GM18499 (cell line): Measurements from ENCODE around the gene CHERP.
"Not testable (repeated sequence)": the region's sequence is repeated elsewhere in the genome, so short reads cannot be mapped to it uniquely, and the experiment has no call there.

Source experiments
- ATAC-seq: cut with Tn5 transposase; IDR thresholded peaks from one replicate; pipeline ENCODE4 v1.9.1; 2021; ENCODE audit warnings: moderate number of reproducible peaks; ENCODE audit not compliant: insufficient read depth, unreplicated experiment

Gene CHERP

DNA sequence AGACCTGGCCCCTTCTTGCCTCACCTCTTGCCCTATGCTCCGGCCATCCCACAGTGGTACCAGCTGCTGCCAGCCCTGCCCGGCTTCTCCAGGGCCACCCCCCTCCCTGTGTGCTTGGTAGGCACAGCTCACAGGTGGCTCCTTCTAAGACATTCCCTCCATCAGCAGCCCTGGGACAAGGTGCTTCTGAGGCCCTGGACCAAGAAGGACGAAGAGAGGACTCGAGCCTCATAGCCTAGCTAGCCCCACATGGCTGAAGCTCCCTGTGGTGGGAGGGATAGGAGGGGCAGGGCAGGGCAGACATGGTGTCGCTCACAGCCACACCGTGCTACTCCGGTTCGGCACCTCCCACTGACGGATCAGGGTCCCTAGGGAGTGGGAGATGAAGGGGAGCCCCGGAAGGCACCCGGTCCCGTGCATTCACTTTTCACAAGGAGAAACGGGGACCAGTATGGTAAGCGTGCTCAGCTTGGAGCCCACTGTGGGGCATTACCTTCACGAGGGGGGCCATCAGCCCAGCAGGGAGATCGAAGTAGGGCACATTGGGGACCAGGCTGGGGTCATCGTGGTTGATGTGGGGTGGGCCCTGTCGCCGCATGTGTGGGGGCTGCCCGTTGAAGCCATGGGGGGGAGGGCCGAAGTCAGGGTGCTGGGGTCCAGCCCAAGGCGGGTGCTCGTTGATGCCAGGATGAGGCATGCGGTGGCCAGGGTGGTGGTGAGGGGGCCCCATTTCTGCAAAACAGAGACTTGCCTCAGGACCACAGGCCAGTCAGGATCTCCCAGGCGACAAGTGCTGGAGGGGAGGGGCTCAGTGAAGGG lies 19.5 kb downstream of the CHERP start:
- no peak for ATAC-seq

DNA sequence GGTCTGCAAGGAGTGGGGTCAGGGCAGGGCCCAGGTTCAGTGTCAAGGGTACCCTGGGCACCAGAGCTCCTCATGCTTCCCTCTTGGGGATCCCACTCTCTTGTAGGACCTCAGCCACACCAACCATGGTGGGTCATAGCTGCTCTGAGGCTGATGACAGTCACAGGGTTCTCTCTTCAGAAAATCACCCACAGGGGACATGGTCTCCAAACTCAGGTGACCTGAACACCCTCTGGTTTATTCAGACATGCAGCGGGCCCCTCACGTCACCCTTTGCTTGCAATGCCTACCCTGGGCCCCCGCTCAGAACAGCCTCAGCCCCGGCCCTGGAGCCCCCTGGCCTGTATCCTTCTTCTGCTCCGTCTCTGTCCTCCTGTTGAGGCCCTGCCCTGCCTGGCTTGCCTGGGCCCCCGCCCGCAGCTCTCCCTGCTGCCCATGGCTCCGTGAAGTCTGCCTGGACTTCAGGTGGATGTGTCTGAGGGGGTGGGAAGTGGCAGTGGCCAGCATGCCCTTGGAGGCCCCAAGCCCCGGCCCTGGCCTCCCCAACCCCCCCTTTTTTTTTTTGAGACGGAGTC lies 20.4 kb downstream of the CHERP start:
- ATAC-seq = no peak

DNA sequence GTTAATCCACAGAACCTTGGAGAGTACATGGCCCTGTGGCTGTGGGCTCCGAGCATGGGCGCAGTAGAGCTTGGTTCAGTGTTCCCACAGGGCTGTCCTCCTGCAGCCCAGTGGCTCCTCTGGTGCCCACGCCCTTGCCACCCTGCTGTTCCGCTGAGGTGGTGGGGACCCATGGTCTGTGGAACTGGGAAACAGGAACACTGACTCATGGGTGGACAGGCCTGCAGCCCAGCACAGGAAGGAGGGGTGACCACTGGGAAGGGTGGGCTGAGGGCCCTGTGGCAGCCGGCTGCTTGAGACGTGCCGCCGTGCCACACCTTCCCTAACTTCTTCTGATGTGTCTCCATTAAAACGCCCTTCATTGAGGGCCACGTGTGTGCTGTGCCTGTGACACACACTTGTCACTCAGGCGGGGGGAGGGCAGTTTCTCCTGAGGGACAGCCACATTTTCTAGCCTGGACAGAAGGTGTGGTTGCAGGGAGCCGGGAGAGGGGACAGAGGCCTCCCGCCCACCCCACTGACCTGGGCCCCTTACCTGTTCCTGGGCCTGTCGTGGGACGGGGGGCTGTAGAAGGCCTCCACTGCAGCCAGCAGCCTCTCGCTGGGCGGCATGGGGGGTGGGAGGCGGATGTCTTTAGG lies 21.1 kb downstream of the CHERP start:
- ATAC-seq = no peak

DNA sequence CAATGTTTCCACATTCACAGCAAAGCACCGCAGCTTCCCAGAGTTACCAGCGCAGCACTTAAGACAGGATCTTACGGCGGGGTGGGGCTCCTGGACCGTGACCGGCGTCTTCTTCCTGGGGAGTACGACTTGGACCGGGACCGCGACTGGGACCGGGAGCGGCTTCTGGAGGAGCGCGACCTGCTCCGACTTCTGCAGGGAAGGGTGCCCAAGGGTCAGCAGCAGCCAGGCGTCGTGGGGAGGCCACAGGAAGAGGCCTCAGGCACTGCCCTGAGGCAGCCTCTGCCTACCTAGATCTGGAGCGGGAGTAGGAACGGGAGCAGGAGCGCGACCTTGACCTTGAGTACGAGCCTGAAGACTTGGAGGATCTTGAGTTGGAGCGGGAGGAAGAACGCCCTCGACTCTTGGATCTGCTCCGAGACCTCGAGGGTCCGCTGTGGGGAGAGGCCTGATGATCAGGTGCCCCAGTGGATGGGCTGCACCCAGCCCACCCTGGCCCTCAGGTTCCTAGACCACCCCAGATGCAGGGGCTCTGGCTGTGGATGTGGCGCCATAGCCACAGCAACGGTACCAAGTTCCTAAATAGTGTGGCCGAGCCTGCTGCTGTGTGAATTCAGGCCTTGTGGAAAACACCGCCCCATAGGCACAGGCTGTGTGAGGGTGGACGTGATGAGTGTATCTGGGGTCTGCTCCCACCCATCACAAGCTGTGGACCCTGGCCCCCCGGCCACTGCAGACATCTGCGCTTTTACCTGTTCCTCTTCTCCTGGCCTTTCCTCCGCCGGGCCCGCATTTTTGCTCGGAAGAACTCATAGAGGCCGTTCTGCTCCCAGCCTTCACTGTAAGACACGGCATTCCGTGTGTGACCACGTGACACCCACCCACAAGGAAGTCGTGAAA lies 21.9 kb downstream of the CHERP start:
- ATAC-seq = no peak

DNA sequence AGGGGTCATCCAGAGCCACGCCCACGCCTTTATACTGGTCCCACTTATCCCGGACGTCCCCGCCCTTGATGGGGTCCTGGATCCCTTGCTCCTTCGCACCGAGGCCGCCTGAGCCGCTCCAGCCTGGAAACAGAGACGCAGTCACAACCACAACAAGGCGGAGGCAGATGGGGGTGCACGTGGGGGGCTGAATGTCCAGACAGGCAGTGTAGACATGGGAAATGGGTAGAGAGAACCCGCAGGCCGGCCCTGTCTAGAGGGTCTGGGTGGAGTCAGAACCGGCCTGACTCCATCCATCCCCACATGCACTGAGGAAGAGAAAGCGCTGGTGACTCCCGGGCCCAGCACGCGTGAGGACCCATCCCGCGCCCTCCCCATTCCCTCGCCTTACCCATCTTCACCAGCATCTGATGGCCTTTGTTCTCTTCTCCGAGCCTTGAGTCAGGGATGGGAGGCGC lies 23.0 kb downstream of the CHERP start:
- no peak for ATAC-seq

DNA sequence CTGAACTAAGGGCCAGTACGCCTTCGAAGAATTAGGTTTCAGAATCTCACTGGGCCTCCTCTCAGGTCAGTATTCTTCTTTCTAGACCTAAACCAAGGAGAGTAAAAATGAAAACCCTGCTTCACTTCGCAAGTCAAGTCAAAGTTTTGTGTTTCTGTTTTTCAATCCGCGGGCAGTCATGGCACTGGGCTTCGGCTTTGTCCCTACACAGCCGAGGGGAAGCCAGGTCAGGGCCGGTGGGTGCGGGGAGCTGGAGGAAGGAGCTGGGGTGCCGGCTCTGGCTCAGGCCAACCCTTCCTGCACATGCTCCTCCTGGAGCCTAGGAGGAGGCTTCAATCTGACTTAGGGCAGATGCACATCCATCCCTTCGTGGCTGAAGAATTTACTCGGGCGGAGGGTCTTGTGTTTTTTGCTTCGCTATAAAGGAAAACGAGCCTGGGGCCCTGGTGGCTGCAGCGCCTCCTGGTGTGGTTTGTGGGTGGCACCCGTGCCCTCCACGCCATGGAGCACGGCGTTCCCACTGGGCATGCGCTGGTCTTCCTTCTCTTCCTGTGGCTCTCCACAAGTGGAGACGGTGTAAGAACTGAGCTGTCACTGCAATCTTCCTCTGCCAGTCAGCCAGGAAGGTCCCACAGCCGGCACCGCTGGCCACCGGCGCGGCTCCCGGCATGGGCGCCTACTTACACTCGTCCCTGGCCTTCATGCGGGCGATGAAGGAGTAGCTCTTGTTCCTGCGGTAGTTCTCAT lies 23.6 kb downstream of the CHERP start:
- no peak for ATAC-seq

DNA sequence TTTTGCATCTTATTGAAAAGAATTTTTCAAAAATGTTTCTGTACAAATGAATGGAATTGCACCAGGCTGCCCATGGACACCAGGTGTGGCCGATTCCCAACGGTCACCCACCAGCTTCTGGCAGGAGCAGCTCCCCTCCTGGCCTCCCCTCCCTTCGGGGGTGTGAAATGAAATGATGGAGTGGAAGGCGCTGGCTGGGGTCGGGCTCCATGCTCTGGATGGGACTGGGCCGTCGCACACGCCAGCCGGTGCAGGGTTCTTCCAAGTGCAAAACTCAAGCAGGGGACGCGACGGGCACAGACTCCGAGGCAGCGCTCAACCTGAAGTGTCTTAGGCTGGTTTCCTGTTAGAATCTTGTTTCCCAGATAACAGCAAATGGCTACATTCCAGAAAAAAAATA lies 24.2 kb downstream of the CHERP start:
- ATAC-seq = no peak

DNA sequence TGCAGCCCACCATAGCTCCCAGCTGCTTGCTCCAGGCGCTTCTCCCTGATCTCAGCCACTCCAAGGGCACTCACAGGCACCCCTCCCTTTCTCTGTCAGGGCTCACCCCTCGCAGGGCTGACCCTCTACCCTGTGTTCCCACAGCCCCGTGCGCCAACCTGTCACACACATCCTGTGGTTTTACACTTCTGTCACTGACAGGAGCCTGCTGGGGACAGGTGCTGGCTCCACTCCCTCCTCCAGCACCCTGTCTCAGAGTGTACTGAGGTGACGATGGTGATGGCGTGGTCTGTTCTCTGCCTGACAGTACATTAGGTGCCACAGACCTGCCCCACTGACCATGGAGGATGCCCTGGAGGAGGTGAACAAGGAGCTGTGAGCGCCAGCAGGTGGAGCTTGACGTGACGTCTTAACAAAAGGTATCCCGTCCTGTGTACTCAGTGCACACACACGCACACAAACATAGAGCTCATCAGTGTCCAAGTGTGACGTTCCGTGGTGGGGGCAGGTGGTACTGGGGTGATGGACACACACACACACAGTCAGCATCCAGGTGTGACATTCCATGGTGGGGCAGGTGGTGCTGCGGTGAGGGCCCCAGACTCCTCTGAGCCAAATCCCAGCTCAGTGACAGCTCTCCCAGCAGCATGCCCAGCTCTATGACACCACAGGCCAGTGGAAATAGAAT lies 25.2 kb downstream of the CHERP start:
- no peak for ATAC-seq

DNA sequence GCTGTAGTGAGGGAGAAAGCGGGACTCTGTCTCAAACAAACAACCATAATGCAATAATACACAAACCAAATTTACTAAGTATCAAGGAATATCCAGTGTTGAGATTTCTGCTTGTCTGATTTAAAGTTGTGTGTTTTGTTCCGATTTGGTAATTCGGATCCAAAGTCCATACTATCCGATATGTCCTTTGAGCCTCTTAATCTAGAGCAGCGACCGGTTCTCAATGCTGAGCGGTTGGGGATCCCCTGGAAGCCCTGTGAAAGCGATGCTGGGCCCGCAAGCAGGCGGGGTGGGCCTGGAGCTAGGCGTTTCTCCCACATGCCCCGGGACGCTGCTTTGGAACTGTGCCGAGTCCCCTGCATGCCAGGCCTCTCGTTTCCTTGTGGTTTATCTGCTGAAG lies 25.9 kb downstream of the CHERP start:
- ATAC-seq = no peak

DNA sequence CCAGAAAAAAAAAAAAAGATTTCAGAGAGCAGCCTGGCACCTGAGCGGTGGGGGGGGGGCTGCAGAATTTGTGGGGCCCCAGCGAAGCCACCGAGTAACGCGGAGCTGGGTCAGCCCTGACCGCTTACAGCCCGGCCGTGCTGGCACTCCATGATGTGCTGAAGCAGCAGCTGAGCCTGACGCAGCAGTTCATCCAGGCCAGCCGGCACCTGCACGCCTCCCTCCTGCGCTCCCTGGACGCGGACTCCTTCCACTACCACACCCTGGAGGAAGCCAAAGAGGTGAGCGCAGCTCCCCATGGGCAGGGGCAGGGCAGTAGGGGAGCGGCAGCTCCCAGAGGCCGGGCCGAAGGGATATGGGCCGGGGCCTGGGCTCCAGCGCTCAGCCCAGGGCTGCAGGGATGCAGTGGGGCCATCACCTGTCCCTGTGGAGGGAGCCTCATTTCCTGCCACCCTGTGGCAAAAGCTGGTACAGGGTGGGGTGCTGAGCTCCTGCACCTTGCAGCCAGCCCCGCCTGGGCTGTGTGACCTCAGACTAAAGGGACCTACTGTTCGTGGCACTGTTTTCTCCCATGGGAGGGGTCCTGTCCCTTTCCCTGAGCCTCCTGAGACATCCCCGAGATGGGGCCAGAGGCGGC lies 27.7 kb downstream of the CHERP start:
- ATAC-seq = no peak

DNA sequence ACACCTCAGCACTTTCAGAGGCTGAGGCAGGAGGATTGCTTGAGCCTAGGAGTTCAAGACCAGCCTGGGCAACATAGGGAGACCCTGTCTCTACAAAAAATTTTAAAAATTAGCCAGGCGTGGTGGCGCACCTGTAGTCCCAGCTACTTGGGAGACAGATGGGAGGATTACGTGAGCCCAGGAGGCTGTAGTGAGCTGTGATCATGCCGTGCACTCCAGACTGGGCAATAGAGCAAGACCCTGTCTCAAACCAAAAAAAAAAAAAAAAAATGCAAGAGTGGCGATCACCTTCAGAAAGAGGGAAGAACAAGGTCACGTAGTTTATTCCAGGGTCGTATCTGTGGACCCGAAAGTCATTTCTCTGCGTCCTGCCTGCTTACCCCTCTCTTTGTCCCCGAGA lies 29.6 kb downstream of the CHERP start:
- not testable (repeated sequence) for ATAC-seq

DNA sequence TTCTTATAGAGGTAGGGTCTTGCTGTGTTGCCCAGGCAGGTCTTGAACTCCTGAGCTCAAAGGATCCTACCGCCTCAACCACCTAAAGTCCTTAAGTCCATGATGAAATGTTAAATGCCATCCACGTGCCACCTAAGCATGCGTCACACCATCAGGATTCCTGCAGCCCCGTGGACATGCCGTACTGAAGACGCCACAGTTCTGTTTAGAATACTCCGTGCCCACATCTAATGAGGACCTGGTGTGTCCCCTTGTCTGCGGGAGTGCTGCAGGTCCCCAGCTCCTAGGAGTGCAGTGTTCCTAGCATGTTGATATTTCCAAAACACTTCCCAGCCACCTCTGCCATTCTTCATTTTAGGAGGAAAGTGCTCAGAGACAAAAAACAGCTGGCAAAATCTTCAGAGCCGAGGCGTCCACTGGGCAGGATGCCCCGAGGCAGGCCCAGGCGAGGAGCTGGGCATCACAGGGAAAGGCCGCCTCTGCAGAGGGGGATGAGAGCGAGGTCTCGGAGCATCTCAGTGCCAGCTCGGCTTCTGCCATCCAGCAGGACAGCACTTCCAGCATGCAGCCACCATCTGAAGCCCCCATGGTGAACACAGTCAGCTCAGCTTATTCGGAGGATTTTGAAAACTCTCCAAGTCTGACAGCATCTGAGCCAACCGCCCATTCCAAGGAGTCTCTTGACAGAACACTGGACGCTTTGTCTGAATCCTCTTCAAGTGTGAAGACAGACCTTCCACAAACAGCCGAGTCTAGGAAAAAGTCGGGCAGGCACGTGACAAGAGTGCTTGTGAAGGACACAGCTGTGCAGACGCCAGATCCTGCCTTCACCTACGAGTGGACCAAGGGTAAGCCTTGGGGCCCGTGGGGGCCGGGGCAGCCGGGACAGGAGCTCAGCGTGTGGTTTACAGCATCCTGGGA lies 32.8 kb downstream of the CHERP start:
- no peak for ATAC-seq

DNA sequence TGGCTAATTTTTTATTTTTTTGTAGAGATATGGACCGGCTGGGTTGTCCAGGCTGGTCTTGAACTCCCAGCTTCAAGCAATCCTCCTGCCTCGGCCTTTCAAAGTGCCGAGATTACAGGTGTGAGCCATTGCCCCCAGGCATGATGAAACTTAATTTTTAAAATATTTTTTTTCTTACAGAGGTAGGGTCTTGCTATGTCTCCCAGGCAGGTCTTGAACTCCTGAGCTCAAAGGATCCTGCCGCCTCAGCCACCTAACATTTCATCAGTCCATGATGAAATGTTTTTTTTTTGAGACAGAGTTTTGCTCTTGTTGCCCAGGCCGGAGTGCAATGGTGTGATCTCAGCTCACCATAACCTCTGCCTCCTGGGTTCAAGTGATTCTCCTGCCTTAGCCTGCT lies 33.7 kb downstream of the CHERP start:
- ATAC-seq = no peak

DNA sequence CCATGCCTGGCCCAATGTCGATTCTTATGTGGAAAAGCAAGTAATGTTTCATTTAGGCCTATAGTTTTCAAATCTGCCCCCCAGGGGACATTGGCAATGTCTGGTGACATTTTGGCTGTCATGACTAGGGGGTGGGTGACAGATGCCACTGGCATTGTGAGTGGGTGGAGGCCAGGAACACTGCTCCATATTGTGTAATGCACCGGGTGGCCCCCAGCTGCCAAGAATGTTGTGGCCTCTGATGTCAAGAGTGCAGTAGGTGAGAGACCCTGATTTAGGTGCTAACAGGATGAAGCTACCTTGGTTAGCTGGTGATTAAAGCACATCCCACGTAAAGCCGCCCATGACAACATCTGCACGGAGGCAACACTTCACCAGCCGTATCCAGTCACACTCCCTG lies 35.3 kb downstream of the CHERP start:
- no peak for ATAC-seq

DNA sequence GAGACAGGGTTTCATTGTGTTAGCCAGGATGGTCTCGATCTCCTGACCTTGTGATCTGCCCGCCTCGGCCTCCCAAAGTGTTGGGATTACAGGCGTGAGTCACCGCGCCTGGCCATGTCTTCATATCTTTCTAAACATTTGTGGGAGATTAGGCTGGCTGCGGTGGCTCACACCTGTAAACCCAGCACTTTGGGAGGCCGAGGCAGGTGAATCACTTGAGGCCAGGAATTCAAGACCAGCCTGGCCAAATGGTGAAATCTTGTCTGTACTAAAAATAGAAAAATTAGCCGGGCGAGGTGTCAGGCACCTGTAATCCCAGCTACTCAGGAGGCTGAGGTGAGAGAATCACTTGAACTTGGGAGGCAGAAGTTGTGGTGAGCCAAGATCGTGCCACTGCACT lies 36.1 kb downstream of the CHERP start:
- not testable (repeated sequence) for ATAC-seq

DNA sequence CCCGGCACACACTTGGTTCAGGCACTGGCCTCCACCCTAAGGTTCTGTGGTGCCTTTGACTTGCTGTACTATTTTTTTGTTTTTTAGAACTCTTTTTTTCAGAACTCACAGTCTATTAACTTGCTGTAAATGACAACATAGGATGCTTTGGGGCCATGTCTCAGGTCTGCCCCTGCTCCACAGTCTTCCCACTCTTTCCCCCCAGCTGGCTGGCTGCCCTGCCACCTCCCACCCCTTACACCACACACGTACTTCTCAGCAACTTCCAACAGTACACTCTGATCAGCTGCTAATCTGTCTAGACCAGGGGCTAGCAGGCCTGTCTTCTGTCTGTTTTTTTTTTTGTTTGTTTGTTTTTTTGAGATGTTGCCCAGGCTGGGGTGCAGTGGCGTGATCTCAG lies 38.0 kb downstream of the CHERP start:
- no peak for ATAC-seq

DNA sequence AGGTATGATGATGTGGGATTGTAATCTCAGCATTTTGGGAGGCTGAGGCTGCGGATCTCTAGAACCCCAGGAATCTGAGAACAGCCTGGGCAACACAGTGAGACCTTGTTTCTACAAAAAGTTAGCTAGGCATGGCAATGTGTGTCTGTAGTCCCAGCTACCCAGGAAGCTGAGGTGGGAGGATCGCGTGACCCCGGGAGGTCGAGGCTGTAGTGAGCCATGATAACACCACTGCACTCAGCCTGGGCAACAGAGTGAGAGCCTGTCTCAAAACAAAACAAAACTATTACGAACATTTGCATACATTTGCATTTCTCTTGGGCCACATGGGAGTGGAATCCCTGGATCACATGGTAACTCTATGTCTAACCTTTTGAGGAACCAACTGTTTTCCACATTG lies 44.4 kb downstream of the CHERP start:
- ATAC-seq = no peak

DNA sequence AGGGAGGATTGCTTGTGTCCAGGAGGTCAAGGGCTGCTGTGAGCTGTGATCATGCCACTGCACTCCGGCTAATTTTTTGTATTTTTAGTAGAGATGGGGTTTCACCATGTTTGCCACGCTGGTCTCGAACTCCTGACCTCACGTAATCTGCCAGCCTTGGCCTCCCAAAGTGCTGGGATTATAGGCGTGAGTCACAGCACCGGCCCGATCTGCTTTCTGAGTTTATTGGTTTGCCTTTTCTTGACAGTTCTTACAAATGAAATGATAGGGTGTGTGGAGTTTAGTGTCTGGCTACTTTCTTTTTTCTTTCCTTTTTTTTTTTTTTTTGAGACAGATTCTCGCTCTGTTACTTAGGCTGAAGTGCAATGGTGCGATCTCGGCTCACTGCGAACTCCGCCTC lies 45.2 kb downstream of the CHERP start:
- no peak for ATAC-seq
